Measurements from ENCODE around the gene HIVEP3.

The HIVEP3 gene

GRCh38 chr1:41754540-41754939 lies 164.2 kb downstream of the HIVEP3 start:
- H3K27me3 ChIP-seq (ENCODE audit: insufficient read depth, insufficient read length), result no peaks in the 10 kb centered on the region
- H3K4me3 ChIP-seq (ENCODE audit: insufficient read length, low read depth), result no peak overlapping the region
- no peak for TF ChIP-seq YY1 (IDR thresholded peaks at IDR 0.05; ENCODE audit: insufficient read depth, insufficient read length)
- TF ChIP-seq ZNF274 (IDR thresholded peaks at IDR 0.05; ENCODE audit: low read depth, low read length), result no peak
- no peak for TF ChIP-seq SUZ12 (IDR thresholded peaks at IDR 0.05; ENCODE audit: extremely low read depth, insufficient read depth, insufficient read length)
- H3K9ac ChIP-seq (ENCODE audit: insufficient read length, low read depth), result no peak overlapping the region
- no peaks in the 10 kb centered on the region for H3K9me3 ChIP-seq (ENCODE audit: insufficient read depth, low read length)
- no peak for DNase-seq (ENCODE audit: low read depth, low spot score)
- H3K4me1 ChIP-seq (ENCODE audit: insufficient read depth, insufficient read length), result peaks cover 6% of the 10 kb centered on the region
- no peaks in the 10 kb centered on the region for H3K36me3 ChIP-seq (ENCODE audit: insufficient read depth, insufficient read length, low read length)

GRCh38 chr1:41752514-41753170 lies 166.1 kb downstream of the HIVEP3 start:
- Histone ChIP-seq H3K9me3 (ENCODE audit: insufficient read depth, low read length) (no peaks in the 10 kb centered on the region), H3K4me1 (ENCODE audit: insufficient read depth, insufficient read length) (peaks cover 6% of the 10 kb centered on the region), H3K9ac (ENCODE audit: insufficient read length, low read depth) (no peak overlapping the region), H3K4me3 (ENCODE audit: insufficient read length, low read depth) (no peak overlapping the region), H3K27me3 (ENCODE audit: insufficient read depth, insufficient read length) (no peaks in the 10 kb centered on the region), H3K36me3 (ENCODE audit: insufficient read depth, insufficient read length, low read length) (no peaks in the 10 kb centered on the region)
- no peak for DNase-seq (ENCODE audit: low read depth, low spot score)
- TF ChIP-seq SUZ12 (IDR thresholded peaks at IDR 0.05; ENCODE audit: extremely low read depth, insufficient read depth, insufficient read length) (no peak), YY1 (IDR thresholded peaks at IDR 0.05; ENCODE audit: insufficient read depth, insufficient read length) (no peak), ZNF274 (IDR thresholded peaks at IDR 0.05; ENCODE audit: low read depth, low read length) (no peak)

GRCh38 chr1:41751804-41752513 lies 166.8 kb downstream of the HIVEP3 start:
- no peaks in the 10 kb centered on the region for H3K27me3 ChIP-seq (ENCODE audit: insufficient read depth, insufficient read length)
- DNase-seq (ENCODE audit: low read depth, low spot score), result no peak
- H3K4me1 ChIP-seq (ENCODE audit: insufficient read depth, insufficient read length), result peaks cover 6% of the 10 kb centered on the region
- no peak overlapping the region for H3K4me3 ChIP-seq (ENCODE audit: insufficient read length, low read depth)
- no peaks in the 10 kb centered on the region for H3K36me3 ChIP-seq (ENCODE audit: insufficient read depth, insufficient read length, low read length)
- H3K9me3 ChIP-seq (ENCODE audit: insufficient read depth, low read length), result no peaks in the 10 kb centered on the region
- no peak overlapping the region for H3K9ac ChIP-seq (ENCODE audit: insufficient read length, low read depth)
- TF ChIP-seq SUZ12 (IDR thresholded peaks at IDR 0.05; ENCODE audit: extremely low read depth, insufficient read depth, insufficient read length), result no peak
- no peak for TF ChIP-seq YY1 (IDR thresholded peaks at IDR 0.05; ENCODE audit: insufficient read depth, insufficient read length)
- TF ChIP-seq ZNF274 (IDR thresholded peaks at IDR 0.05; ENCODE audit: low read depth, low read length), result no peak

- no peaks in the 10 kb centered on the region for H3K36me3 ChIP-seq (ENCODE audit: insufficient read depth, insufficient read length, low read length)
- no peaks in the 10 kb centered on the region for H3K9me3 ChIP-seq (ENCODE audit: insufficient read depth, low read length)
- no peak for TF ChIP-seq SUZ12 (IDR thresholded peaks at IDR 0.05; ENCODE audit: extremely low read depth, insufficient read depth, insufficient read length)
- TF ChIP-seq YY1 (IDR thresholded peaks at IDR 0.05; ENCODE audit: insufficient read depth, insufficient read length), result no peak
- TF ChIP-seq ZNF274 (IDR thresholded peaks at IDR 0.05; ENCODE audit: low read depth, low read length), result no peak
- DNase-seq (ENCODE audit: low read depth, low spot score), result no peak
- H3K9ac ChIP-seq (ENCODE audit: insufficient read length, low read depth), result no peak overlapping the region
- peaks cover 6% of the 10 kb centered on the region for H3K4me1 ChIP-seq (ENCODE audit: insufficient read depth, insufficient read length)
- no peak overlapping the region for H3K4me3 ChIP-seq (ENCODE audit: insufficient read length, low read depth)
- H3K27me3 ChIP-seq (ENCODE audit: insufficient read depth, insufficient read length), result no peaks in the 10 kb centered on the region
Observed at GRCh38 chr1:41749991-41750745, 168.6 kb downstream of the HIVEP3 start.

- Histone ChIP-seq H3K27me3 (ENCODE audit: insufficient read depth, insufficient read length) (no peaks in the 10 kb centered on the region), H3K36me3 (ENCODE audit: insufficient read depth, insufficient read length, low read length) (no peaks in the 10 kb centered on the region), H3K4me1 (ENCODE audit: insufficient read depth, insufficient read length) (no peaks in the 10 kb centered on the region), H3K4me3 (ENCODE audit: insufficient read length, low read depth) (no peak overlapping the region), H3K9me3 (ENCODE audit: insufficient read depth, low read length) (no peaks in the 10 kb centered on the region), H3K9ac (ENCODE audit: insufficient read length, low read depth) (no peak overlapping the region)
- TF ChIP-seq SUZ12 (IDR thresholded peaks at IDR 0.05; ENCODE audit: extremely low read depth, insufficient read depth, insufficient read length), result no peak
- TF ChIP-seq YY1 (IDR thresholded peaks at IDR 0.05; ENCODE audit: insufficient read depth, insufficient read length), result no peak
- TF ChIP-seq ZNF274 (IDR thresholded peaks at IDR 0.05; ENCODE audit: low read depth, low read length), result no peak
- DNase-seq (ENCODE audit: low read depth, low spot score), result no peak
Observed at GRCh38 chr1:41745022-41745421, 173.7 kb downstream of the HIVEP3 start.

- no peaks in the 10 kb centered on the region for H3K36me3 ChIP-seq (ENCODE audit: insufficient read depth, insufficient read length, low read length)
- TF ChIP-seq ZNF274 (IDR thresholded peaks at IDR 0.05; ENCODE audit: low read depth, low read length), result no peak
- TF ChIP-seq YY1 (IDR thresholded peaks at IDR 0.05; ENCODE audit: insufficient read depth, insufficient read length), result no peak
- no peak for TF ChIP-seq SUZ12 (IDR thresholded peaks at IDR 0.05; ENCODE audit: extremely low read depth, insufficient read depth, insufficient read length)
- H3K4me1 ChIP-seq (ENCODE audit: insufficient read depth, insufficient read length), result no peaks in the 10 kb centered on the region
- no peak for DNase-seq (ENCODE audit: low read depth, low spot score)
- H3K9ac ChIP-seq (ENCODE audit: insufficient read length, low read depth), result no peak overlapping the region
- no peaks in the 10 kb centered on the region for H3K9me3 ChIP-seq (ENCODE audit: insufficient read depth, low read length)
- no peak overlapping the region for H3K4me3 ChIP-seq (ENCODE audit: insufficient read length, low read depth)
- no peaks in the 10 kb centered on the region for H3K27me3 ChIP-seq (ENCODE audit: insufficient read depth, insufficient read length)
Observed at GRCh38 chr1:41743366-41743765, 175.4 kb downstream of the HIVEP3 start.

- H3K36me3 ChIP-seq (ENCODE audit: insufficient read depth, insufficient read length, low read length), result no peaks in the 10 kb centered on the region
- H3K9ac ChIP-seq (ENCODE audit: insufficient read length, low read depth), result no peak overlapping the region
- DNase-seq (ENCODE audit: low read depth, low spot score), result no peak
- no peaks in the 10 kb centered on the region for H3K4me1 ChIP-seq (ENCODE audit: insufficient read depth, insufficient read length)
- H3K4me3 ChIP-seq (ENCODE audit: insufficient read length, low read depth), result no peak overlapping the region
- H3K27me3 ChIP-seq (ENCODE audit: insufficient read depth, insufficient read length), result no peaks in the 10 kb centered on the region
- no peaks in the 10 kb centered on the region for H3K9me3 ChIP-seq (ENCODE audit: insufficient read depth, low read length)
- TF ChIP-seq YY1 (IDR thresholded peaks at IDR 0.05; ENCODE audit: insufficient read depth, insufficient read length) (no peak), ZNF274 (IDR thresholded peaks at IDR 0.05; ENCODE audit: low read depth, low read length) (no peak), SUZ12 (IDR thresholded peaks at IDR 0.05; ENCODE audit: extremely low read depth, insufficient read depth, insufficient read length) (no peak)
Observed at GRCh38 chr1:41742219-41742618, 176.5 kb downstream of the HIVEP3 start.
